GM18511 (cell line): ENCODE measurements around the gene KCNB1.

Experiments
- ATAC-seq: cut with Tn5 transposase; IDR thresholded peaks from one replicate; pipeline ENCODE4 v1.9.1; 2021; ENCODE audit warnings: mild to moderate bottlenecking, moderate library complexity; ENCODE audit not compliant: unreplicated experiment

Gene KCNB1

DNA sequence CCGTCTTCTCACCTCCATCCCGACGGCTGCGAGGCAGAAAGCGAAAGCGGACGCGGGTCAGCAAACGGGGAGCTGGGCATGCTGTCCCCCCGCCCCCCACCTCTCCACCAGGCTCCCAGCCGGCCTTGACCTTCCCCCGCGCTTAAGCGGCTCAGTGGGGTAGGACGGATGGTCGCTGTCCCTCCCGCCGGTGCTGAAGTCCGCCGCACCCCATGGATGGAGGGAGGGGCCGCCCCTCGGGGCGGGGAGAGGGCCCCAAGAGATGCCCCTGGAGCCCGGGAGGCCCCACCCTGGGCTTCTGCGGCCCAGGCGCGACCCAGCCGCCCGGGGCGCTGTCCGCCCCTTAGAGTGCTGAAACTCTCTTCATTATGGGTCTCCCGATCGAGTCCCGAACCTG, at the start of gene KCNB1:
Gene KCNB1 (minus strand): TSS at position 48 of the 397 bp plus-strand sequence. CDS start 188 bp downstream, outside the sequence.
- no peak for ATAC-seq

DNA sequence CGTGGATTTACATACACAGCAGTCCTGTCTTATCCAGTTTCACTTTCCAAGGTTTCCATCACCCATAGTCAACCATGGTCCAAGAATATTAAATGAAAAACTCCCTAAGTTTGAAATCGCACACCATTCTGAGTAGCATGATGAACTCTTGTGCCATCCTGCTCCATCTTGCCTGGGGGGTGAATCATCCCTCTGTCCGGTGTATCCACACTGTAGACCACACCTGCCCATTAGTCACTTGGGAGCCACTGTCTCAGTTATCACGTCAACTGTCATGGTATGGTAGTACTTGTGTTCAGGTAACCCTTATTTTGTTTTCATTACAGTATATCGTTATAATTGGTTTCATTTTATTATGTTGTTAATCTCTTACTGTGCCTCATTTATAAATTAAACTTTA, 47.0 kb upstream of the KCNB1 start:
- no peak for ATAC-seq

DNA sequence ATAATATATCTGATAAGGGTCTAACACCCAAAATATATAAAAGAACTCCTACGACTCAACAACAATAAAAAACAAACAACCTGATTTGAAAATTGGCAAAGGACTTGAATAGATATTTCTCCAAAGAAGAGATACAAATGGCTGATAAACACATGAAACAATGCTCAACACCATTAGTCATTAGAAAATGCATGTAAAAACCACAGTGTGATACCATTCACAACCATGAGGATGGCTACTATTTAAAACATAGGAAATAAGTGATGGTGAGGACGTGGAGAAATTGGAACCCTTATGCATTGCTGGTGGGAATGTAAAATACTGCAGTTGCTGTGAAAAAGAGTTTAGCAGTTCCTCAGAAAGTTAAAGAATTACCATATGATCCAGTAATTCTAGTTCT, 44.1 kb upstream of the KCNB1 start:
- ATAC-seq = no peak

DNA sequence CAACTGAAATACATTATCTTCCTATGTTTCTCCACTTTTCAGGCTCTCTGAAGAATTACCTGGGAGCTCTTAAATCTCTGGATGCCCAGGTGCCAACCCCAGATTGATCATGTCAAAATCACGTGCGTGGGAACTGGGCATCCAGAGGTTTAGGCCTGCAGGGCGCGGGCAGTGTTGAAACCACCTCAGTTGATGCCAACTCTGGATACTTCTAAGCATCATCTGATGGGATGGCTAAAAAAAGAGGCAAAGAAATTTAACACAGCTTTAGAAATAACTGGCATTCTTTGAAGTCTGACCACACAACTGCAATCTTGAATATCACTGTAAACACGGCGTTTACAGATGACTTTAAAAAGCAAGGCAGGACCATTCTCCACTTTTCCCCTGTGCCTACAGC, 43.6 kb upstream of the KCNB1 start:
- ATAC-seq = no peak

DNA sequence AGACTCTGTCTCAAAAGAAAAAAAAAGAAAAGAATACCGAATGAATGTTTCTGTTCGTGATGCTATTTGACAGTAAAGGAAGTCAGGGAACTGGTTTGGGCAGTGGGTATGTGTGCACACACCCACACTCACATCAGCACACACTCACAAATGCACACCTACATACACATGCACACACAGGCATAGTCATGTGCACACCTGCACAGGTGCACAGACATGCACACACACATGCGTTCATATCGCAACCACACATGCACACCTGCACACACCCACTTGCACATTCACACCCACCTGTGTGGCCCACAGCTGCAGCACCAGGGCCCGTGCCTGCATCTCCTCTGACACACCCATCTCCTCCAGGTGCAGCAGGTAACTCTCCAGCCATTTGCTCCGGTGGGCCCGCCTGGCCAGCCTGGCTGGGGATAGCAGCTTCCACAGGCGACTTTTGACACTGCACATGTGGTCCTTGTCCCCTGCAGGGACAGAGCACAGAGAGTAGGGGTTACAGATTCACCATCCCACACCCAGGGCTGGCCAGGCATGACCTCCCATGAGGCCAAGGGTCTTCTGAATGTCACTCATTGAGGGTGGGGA, 41.4 kb upstream of the KCNB1 start:
- no peak for ATAC-seq

DNA sequence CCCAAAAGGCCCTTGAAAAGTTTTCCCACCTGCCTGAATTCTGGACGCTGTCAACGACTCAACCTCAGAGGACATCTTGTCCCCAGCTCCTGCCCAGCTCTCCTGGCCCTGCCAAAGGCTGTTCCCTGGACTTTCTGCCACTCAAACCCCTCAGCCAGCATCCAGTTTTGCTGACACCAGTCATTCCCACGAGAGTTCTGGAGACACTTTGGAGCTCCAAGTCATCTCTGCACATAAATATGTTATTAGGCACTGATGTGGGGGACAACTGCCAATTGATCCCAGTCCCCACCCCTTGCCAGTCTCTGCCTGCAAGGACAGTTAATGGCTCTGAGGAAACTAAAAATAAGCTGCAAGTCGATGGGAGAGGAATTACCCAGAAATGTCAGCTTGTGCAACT, 38.9 kb upstream of the KCNB1 start:
- ATAC-seq = no peak

DNA sequence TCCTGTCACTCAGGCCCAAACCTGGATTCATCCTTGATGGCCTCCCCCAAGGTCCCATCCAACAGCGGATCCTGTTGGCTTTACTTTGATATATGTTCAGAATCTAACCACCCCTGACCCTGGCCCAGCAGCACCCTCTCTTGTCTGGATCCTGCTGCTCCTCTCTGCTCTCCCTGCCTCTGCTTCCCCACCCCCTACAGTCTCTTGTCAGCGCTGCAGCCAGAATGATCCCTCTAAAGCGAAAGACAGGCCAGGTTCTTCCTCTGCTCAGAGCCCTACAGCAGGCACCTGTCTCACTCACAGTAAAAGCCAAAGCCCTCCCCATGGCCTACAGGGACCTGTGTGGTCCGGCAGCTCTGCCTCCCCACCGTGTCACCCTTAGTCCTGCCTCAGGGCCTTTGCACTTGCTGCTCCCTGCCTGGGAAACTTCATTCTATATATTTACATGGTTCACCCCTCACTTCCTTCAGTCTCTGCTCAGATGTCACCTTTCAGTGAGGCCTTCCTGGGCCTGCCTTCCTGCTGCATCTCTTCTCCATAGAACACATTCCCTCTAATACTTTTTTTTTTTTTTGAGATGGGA, 37.4 kb upstream of the KCNB1 start:
- no peak for ATAC-seq

DNA sequence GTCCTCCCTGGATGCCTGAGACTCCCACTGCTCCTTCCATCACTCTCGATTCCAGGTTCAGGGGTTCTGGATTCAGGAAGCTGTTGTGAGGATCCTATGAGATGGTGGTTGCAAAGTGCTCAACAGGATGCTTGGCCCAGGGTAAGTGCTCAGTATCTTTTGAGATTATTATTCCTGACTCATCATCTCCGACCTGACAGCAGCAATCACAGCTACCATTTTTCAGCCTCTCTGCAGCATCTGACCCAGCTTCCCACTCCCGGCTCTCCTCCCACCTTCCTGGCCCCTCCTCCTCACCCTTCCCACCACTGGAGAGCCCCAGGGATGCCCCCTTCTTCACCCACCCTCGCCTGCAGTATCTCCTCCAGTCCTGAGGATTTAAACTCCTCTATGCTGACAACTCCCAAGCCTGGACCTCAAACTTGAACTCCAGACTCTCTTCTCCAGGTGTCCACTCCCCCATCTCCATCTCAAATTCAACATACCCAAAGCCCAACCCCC, 36.8 kb upstream of the KCNB1 start:
- ATAC-seq = no peak

DNA sequence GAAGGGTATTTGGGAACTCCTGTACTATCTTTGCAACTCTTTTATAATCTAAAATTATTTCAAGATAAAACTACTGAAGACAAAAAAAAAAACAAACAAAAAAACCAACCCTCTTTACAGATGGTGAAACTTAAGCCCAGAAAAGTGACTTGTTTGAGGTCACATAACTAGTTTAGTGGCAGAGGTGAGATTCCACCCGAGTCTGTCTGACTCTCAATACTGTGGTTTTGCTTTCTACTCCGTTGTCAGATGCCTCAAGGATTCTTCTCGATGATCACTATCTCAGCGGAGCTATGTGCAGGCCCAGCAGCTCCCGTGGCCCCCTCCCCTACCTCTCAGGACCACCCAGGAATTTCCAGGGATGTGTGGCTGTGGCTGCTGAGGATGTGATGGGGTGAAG, 36.1 kb upstream of the KCNB1 start:
- ATAC-seq = no peak

DNA sequence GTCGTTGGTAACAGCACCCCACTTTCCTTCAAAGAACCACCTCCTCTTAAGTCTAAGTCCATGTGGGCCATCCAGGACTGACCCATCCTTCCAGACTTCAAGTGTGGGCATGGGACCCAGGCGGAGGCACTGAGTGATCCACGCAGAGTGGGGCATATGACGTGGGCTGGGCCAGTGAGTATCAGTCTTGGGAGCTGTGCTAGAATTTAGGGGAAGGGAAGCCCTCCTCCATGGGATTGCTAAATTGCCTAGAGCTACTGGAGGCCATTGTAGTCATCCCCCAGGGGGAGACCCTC, 35.3 kb upstream of the KCNB1 start:
- ATAC-seq = no peak

DNA sequence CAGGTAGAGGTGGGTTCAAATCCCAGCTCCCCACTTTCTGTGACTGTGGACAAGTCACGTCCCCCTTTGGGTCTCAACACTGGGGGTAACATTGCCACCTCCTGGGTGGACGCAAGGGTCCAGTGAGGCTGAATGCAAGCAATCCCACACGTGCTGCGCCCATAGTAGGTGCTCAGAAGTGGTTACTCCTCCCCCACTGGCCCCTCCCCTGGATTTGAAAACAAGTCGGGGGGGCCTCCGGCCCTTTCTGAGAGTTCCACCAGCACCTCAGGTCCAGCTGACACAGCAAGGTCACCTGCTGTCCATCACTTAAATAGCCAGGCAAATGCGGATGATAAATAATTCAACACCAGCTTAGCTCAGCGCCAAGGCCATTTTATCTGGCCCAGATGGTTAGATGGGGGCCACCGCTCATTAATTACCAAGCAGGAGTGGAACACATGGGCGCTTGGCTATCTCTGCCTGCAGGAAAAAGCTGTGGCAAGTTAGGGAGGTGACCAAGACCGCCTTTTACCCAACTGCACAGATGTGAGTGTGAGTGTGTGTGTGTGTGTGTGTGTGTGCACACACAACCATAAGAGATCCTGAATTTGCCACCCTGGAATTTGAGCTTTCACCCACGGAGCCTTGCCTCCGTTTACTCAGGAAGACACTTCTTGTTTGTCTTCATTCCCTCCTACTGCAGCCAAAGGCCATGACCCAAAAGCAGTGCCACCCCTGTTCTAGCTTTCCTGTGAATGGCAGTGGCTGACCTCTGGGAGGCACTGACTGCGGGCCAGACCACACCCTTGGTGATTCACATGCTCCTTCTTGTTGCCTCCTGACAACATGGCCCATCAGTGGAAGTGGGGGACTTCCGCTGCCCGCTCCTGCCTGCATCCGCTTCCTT, 34.7 kb upstream of the KCNB1 start:
- no peak for ATAC-seq

DNA sequence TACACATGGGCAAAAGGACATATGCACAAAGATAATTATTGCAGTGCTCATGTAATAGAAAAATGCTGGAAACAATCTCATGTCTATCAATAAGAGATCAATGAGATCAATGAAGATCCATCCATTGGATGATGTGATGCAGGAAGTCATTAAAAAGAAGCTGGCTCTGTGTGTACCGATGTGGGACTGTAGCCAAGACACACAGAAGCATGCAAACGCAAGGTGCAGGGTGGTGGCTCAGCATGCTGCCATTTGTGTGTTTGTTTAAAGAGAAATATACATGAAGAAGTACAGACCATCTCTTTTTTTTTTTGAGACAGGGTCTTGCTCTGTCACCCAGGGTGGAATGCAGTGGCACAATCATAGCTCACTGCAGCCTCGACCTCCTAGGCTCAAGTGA, 33.1 kb upstream of the KCNB1 start:
- ATAC-seq = no peak

DNA sequence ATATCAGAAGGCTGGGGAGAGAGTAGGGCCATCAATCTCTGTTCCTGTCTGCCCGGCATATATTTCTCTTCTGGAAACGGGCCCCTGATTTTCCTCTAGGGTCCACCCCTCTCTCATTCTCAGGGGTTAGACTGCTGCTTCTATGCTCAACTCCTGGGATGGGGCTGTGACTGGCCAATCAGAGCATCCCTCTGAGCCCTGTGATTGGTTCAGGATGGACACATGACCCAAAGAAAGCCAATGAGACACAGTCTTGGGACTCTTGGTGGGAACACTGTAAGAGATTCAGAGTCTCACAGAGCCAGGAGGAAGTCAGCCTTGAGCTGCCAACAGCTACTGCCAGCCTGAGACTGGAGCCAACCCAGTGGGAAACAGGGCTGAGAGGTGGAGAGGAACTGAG, 31.0 kb upstream of the KCNB1 start:
- ATAC-seq = no peak

DNA sequence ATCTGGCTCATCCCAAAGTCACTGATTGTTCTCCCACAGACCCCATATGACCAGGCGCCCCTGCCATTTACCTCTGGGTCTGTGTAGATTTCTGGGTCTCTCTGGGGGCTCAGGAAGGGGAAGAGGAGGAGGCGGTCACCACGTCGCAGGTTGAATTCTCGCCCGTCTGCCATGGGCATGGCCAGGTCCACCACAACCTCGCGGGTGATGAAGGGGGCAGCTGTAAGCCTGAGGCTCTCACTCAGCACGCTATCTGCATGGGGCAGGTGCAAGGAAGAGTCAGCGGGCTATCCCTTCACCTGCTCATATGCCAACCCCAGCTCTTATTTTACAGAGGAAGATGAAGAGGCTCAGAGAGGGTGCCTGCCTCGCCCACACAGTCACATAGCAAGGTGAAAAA, 30.5 kb upstream of the KCNB1 start:
- ATAC-seq = no peak

DNA sequence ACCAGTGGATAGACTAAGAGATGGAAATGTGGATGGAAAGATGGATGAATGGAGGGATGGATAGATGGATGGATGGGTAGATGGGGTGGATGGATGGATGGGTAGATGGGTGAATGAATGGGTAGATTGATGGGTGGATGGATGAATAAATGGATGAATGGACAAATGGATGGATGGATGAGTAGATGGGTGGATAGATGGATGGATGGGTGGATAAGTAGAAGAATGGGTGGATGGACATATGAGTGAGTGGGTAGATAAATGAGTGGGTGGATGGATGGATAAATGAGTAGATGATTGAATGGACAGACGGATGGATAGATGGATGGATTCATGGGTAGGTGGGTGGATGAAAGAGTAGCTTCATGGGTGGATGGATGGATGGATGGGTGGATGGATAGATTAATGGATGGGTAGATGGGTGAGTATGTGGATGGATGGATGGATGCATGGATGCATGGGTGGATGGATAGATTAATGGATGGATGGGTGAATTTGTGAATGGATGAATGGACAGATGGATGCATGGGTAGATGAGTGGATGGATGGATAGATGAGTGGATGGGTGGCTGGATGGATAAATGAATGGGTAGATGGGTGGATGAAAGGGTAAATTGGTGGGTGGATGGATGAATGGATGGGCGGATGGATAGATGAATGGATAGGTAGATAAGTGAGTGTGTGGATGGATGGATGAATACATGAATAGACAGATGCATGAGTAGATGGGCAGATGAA, 29.5 kb upstream of the KCNB1 start:
- ATAC-seq = no peak

DNA sequence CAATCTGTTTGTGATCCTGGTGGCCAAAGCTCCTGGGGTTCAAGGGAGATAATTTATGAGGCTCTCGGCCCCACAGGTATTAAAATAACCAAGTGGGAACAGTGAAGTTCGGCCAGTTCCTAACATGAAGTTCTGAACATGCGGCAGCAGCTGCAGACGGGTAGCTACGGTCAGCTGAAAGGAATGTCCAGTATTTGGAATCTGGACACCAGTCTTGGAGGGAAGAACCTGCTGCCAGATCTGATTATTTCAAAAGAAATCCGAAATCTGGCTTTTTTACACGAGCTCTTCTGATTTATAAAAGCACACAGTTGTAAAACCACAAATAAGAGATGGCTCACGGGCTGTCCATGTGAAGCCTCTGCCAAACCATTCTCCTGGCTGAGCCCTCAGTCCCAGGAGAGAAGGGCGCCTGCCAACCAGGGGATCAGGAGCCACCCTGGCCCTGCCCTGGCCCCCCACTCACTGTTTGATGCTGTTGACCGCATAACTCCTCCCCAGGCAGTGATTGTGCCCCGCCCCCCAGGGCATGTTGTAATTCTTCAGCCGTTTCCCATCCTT, 28.2 kb upstream of the KCNB1 start:
- ATAC-seq = no peak

DNA sequence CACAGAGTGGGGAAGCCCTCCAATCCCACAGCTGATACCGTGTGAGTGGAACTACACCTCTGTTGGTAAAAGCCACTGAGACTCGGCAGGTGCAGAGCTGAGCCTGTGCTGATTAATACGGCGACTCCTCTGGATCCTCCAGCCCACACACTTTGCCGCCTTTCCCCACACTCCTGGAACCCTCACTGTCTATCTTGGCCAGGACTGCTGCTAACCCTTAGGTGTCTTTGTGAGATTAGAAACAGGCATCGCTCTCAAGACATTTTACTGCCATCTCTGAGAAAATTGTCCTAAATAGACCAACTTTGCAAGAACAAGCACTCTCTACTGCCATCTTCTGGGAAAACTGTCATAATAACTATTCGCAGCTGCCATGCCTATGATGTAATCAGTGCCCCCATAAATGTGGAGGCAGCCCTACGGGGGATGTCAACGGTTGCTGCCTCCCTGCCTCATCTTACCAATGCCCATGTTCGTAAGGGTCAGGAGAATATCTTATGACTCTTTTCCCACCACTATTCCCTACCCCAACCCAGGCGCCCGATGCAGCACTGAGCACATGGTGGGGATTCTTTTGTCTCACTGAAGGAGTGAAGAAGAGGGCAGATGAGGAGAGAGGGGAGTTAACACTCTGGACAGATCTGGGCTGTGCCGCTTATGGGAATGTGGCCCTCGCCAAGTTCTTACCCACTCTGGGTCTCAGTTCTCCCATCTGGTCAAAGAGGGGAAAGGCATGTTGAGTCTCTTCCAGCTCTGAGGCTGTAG, 26.1 kb upstream of the KCNB1 start:
- no peak for ATAC-seq

DNA sequence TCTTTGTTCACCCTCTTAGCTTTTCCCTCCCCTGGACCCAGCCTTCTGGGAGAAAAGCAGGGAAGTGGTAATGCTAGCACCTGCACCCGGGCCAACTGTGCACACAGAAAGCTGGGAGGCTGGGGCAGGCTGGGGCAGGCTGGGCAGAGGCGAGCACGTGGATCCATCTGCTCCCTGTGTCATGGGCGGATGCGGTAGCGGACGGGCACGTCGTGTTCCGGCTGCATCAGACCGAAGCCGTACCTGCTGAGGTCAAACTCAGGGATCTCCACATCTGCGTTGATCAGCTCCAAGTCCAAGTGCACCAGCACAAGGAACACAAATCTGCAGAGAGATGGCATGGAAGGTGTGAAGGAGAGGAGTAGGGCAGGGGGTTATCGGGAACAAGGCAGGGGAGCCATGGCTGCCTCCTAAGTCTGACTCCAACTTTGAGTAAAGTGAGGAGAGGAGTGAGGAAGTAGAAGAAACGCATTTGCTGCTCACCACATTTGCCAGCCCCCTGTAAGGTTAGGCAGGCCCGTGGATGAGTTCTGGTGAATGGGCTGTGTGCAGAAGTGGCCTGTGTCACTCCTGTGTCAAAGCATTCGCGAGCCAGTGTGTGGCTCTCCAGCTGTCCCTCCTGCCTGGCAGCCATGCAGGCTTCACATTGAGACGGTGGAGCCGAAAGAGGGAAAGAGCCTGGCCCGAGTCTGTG, 25.4 kb upstream of the KCNB1 start:
- ATAC-seq = no peak

DNA sequence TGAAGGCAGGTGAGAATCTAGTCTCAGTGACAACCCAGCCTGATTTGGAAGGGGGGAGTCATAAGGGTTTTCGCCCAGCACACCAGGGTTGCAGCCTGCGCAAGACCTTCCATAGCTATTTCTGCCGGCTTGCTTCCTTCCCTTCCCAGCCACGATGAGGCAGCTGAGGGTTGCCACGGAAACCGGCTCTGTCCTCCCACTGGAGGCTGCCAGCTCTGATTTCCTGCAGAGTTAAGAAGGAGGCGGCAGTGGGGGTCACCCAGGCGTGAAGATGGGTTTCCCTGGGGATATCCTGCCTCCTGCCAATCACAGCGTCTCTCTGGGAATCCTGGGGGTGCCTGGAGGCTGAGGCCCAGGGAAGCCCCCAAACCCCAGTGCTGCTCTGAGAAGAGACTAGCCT, 23.1 kb upstream of the KCNB1 start:
- ATAC-seq = no peak

DNA sequence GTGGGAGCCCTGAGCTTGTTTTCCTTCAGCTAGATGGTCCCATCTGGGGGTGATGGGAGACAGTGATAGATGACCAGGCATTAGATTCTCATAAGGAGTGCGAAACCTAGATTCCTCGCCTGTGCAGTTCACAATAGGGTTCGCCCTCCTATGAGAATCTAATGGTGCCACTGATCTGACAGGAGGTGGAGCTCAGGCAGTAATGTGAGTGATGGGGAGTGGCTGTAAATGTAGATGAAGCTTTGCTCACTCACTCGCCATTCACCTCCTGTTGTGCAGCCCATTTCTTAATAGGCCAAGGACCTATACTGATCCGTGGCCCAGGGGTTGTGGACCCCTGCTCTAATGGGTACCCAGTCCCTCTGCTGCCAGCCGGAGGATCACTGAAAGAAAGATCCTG, 20.7 kb upstream of the KCNB1 start:
- no peak for ATAC-seq
